ENCODE data around the gene KRTAP2-1. TPM values are rescaled to one million over a fixed set of nuclear protein-coding genes. Genes with fewer than 3 reads are reported as not detected.
A peak's percentile ranks its signal among the peaks of the same experiment; 100 is the strongest.
"Not testable (repeated sequence)": the region's sequence is repeated elsewhere in the genome, so short reads cannot be mapped to it uniquely, and the experiment has no call there.

KRTAP2-1 gene
- total RNA-seq, 1 donor from 2014 or later, result not detected

DNA sequence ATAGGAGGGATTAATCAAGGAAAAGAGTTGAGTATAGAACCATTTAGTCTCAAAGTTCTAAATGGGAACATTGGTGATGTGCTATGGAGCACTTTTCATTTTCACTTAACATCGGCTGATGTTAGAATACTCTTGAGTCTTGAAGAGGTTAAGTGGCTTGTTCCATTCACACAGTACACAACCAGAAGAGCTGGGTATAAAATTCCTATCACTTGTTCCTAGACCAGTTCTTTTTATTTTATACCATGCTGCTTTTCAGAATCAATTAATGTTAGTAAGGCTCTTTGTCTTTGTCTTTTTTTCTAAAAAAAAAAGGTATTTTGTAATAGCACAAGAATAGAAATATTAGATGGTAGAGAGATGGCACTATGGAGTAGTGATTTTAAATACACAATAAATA is 4.2 kb downstream of the KRTAP2-1 start:
- intact Hi-C loops (cut with DNase I), result no loop called here
- TF ChIP-seq, protein P1, sequence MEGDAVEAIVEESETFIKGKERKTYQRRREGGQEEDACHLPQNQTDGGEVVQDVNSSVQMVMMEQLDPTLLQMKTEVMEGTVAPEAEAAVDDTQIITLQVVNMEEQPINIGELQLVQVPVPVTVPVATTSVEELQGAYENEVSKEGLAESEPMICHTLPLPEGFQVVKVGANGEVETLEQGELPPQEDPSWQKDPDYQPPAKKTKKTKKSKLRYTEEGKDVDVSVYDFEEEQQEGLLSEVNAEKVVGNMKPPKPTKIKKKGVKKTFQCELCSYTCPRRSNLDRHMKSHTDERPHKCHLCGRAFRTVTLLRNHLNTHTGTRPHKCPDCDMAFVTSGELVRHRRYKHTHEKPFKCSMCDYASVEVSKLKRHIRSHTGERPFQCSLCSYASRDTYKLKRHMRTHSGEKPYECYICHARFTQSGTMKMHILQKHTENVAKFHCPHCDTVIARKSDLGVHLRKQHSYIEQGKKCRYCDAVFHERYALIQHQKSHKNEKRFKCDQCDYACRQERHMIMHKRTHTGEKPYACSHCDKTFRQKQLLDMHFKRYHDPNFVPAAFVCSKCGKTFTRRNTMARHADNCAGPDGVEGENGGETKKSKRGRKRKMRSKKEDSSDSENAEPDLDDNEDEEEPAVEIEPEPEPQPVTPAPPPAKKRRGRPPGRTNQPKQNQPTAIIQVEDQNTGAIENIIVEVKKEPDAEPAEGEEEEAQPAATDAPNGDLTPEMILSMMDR (IDR thresholded peaks at IDR 0.05), result no peak
- Histone ChIP-seq H3K9me3 (no peaks in the 10 kb centered on the region), H3K27ac (no peak overlapping the region), H3K36me3 (no peaks in the 10 kb centered on the region), H3K4me1 (no peaks in the 10 kb centered on the region), H3K27me3 (peaks cover 11% of the 10 kb centered on the region), H3K4me3 (no peak overlapping the region)
- no peak for DNase-seq
- no peak for ATAC-seq

DNA sequence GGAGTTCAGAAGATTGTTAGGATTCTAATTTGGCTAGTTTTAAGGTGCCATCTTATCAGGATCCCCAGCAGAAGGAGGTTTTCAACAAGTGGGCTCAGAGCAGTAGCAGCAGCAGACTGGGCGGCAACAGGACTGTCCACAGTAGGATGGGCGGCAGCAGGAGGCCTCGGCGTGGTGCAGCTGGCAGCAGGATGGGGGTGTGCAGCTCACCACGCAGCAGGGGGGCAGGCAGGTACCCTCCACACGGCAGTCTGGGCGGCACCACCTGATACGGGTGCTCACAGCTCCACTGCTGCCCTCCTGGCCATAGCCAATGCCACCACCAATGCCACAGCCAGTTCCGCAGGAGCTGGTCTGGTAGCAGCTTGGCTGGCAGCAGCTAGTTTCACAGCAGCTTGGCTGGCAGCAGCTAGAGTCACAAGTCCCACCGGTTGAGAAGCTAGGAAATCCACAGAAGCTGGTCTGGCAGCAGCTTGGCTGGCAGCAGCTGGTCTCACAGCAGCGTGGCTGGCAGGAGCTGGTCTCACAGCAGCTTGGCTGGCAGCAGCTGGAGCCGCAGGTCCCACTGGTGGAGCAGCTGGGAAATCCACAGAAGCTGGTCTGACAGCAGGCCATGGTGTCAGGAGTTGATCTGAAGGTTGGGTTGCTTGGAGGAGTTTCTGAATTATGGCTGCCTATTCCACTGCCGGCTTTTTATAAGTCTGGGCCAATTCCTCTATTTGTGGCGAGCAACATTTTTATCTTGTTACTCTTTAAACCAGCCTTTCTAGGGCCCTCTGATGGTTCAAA is 6.1 kb downstream of the KRTAP2-1 start, which contains the start of gene KRTAP1-1:
KRTAP1-1 (minus strand) TSS at position 668 of the 789 bp plus-strand sequence; CDS start at position 615, 53 bp downstream.
- H3K27ac ChIP-seq; DNase-seq; H3K27me3 ChIP-seq; H3K4me1 ChIP-seq; intact Hi-C loops (cut with DNase I); H3K9me3 ChIP-seq; ATAC-seq; H3K36me3 ChIP-seq; H3K4me3 ChIP-seq: not testable (repeated sequence)

DNA sequence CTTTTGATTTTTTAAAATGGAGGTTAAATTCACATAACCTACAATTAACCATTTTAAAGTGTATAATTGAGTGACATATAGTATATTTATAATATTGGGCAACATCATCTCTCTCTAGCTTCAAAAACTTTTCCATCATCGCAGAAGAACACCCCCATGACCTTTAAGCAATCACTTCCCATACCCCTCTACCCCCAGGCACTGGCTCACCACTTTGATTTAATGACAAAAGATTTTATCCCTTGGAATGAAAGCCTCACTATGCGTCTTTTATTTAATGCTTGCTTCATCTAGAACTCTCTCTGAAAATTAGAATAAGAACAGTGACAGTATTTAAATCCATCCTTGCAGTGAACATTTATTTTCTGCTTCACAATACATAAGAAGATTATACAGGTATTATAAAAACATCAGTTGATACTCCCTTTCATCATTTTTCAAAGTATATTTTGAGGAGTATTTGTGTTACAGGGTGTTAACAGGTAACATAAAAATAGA is 9.2 kb downstream of the KRTAP2-1 start:
- no peaks in the 10 kb centered on the region for H3K27me3 ChIP-seq
- no peaks in the 10 kb centered on the region for H3K9me3 ChIP-seq
- no peak overlapping the region for H3K4me3 ChIP-seq
- intact Hi-C loops (cut with DNase I), result no loop called here
- H3K4me1 ChIP-seq, result no peaks in the 10 kb centered on the region
- TF ChIP-seq, protein P1 (IDR thresholded peaks at IDR 0.05), result no peak
- ATAC-seq (no peak), DNase-seq (no peak)
- H3K27ac ChIP-seq, result no peak overlapping the region
- H3K36me3 ChIP-seq, result no peaks in the 10 kb centered on the region

DNA sequence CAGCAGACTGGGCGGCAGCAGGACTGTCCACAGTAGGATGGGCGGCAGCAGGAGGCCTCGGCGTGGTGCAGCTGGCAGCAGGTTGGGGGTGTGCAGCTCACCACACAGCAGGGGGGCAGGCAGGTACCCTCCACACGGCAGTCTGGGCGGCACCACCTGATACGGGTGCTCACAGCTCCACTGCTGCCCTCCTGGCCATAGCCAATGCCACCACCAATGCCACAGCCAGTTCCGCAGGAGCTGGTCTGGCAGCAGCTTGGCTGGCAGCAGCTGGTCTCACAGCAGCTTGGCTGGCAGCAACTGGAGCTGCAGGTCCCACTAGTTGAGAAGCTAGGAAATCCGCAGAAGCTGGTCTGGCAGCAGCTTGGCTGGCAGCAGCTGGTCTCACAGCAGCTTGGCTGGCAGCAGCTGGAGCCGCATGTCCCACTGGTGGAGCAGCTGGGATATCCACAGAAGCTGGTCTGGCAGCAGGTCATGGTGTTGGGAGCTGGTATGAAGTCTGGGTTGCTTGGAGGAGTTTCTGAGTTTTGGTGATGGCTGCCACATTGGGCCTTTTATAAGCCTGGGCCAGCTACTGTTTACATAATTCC is 12.7 kb downstream of the KRTAP2-1 start, which contains the start of gene KRTAP1-3:
KRTAP1-3 (minus strand) TSS at position 529 of the 590 bp plus-strand sequence; CDS start at position 476, 53 bp downstream.
- ATAC-seq; H3K9me3 ChIP-seq; intact Hi-C loops (cut with DNase I); H3K27ac ChIP-seq; DNase-seq; H3K4me1 ChIP-seq; H3K36me3 ChIP-seq; H3K4me3 ChIP-seq; H3K27me3 ChIP-seq: not testable (repeated sequence)

DNA sequence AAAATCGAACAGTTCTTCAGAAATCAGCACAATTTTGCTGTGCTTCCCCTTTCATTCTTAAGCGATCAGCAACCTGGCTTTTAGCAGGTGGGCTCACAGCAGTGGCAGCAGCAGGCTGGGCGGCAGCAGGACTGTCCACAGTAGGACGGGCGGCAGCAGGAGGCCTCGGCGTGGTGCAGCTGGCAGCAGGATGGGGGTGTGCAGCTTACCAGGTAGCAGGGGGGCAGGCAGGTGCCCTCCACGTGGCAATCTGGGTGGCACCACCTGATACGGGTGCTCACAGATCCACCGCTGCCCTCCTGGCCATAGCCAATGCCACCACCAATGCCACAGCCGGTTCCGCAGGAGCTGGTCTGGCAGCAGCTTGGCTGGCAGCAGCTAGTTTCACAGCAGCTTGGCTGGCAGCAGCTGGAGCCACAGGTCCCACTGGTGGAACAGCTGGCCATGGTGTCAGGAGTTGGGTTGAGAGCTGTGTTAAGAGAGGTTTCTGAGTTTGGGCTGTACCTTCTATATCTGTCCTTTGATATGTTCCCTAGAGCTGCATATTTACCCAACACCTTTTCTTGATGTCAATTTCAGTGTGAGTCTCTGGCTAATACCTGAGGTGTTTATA is 17.4 kb downstream of the KRTAP2-1 start, which contains the start of gene KRTAP1-4:
KRTAP1-4 (minus strand) TSS at position 563 of the 613 bp plus-strand sequence; CDS start at position 446, 117 bp downstream.
- Histone ChIP-seq H3K4me1 (no peaks in the 10 kb centered on the region), H3K27me3 (no peaks in the 10 kb centered on the region), H3K9me3 (no peaks in the 10 kb centered on the region), H3K4me3 (no peak within 1 kb of the TSS), H3K27ac (no peak within 1 kb of the TSS), H3K36me3 (no peaks in the 10 kb centered on the region)
- ATAC-seq, result no peak
- TF ChIP-seq, protein P1 (IDR thresholded peaks at IDR 0.05), result no peak
- DNase-seq, result no peak
- intact Hi-C loops (cut with DNase I), result no loop called here

DNA sequence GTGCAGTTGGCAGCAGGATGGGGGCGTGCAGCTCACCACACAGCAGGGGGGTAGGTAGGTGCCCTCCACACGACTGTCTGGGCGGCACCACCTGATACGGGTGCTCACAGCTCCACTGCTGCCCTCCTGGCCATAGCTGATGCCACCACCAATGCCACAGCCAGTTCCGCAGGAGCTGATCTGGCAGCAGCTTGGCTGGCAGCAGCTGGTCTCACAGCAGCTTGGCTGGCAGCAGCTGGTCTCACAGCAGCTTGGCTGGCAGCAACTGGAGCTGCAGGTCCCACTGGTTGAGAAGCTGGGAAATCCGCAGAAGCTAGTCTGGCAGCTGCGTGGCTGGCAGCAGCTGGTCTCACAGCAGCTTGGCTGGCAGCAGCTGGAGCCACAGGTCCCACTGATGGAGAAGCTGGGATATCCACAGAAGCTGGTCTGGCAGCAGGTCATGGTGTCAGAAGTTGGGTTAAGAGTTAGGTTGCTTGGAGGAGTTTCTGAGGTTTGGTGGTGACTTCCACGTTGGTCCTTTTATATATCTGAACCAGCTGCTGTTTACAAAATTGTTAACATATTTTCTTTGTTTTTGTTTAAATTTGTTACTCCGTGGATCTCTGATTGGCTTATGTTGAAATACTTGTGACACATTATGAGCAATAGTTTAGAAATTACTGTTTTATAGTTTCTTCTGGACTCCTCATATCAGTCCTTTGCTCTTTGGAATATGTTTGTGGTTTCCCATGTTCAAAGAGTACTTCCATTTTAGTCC is 20.2 kb downstream of the KRTAP2-1 start, which contains the start of gene KRTAP1-5:
KRTAP1-5 (minus strand) TSS at position 494 of the 757 bp plus-strand sequence; CDS start at position 441, 53 bp downstream.
- intact Hi-C loops (cut with DNase I), result no loop called here
- Histone ChIP-seq H3K9me3 (no peaks in the 10 kb centered on the region), H3K27me3 (peaks cover 5% of the 10 kb centered on the region), H3K4me1 (no peaks in the 10 kb centered on the region), H3K27ac (no peak within 1 kb of the TSS), H3K4me3 (no peak within 1 kb of the TSS), H3K36me3 (no peaks in the 10 kb centered on the region)
- ATAC-seq, result peak; percentile 22
- no peak for DNase-seq
- TF ChIP-seq, protein P1 (IDR thresholded peaks at IDR 0.05), result no peak

Measured in upper lobe of right lung (tissue), 1 donor.